ENCODE data around the gene SFXN1. TPM values are rescaled to one million over a fixed set of nuclear protein-coding genes. Genes with fewer than 3 reads are reported as not detected.

SFXN1 gene
- total and polyA plus RNA-seq, 9 of the 15 experiments (the other 6 are each of a cell fraction or from before 2014, with no cell fraction given) = 31.8 to 261 (median 113) TPM

DNA sequence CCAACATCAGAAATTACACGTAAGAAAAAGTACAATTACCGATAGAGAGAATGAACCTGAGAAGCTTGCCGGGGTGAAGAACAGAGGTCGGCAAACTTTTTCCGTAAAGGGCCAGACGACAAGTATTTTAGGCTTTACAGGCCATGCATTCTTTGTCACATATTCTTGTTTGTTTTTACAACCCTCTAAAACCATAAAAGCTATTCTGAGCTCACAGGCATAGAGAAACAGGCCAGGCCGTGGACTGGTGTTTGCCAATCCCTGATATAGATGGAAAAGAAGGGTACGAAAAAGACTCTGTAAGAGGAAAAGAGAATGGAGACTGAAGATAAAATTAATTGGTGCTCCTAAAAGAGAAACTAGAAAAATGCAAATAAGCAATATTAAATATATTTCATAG, 15.4 kb downstream of the SFXN1 start:
- H4K20me1 ChIP-seq (replicated peaks; ENCODE audit: control insufficient read depth, insufficient read depth, low read length) = peaks cover 19% of the 10 kb centered on the region
- CTCF ChIA-PET (ENCODE audit: low intra/inter-chr PET ratio) = no interaction called here
- ATAC-seq (no peak), DNase-seq (ENCODE audit: extremely low read depth in 1 of 4, low spot score in 3 of 4) (no peak), FAIRE-seq (no peak)
- H2AFZ ChIP-seq (ENCODE audit: low read depth, low read length) = no peak overlapping the region
- H3K4me2 ChIP-seq (ENCODE audit: insufficient read depth, low read length) = no peak overlapping the region
- H3K27me3 ChIP-seq (ENCODE audit: control insufficient read depth in 2 of 2, insufficient read depth in 2 of 2, low read length in 2 of 2) = no peaks in the 10 kb centered on the region
- H3K4me1 ChIP-seq (replicated peaks in 1 of 2; ENCODE audit: control insufficient read depth in 2 of 2, insufficient read depth in 2 of 2, low read length in 2 of 2) = peaks cover 0 to 4% of the 10 kb centered on the region in 2 experiments; a peak in 2 of 5 replicates
- in situ Hi-C loops (cut with MboI) (no loop called here), intact Hi-C loops (cut with micrococcal nuclease) (no loop called here)
- peaks cover 64% of the 10 kb centered on the region for H3K79me2 ChIP-seq (ENCODE audit: control insufficient read depth, insufficient read depth, low read length)
- H3K9me3 ChIP-seq (replicated peaks; ENCODE audit: control insufficient read depth, insufficient read depth, low read depth, low read length) = no peaks in the 10 kb centered on the region
- no TSS peak for BruUV-seq (replicated peaks)
- no peaks in the 10 kb centered on the region for H3K9me1 ChIP-seq (ENCODE audit: control insufficient read depth, insufficient read depth, low read length)
- no peak overlapping the region for H3K27ac ChIP-seq (ENCODE audit: extremely low read depth, low read depth, low read length)
- POLR2A ChIA-PET = interaction anchor here (0.7 to 1.1 kb wide), 5 partner anchors 9 to 883 kb away, joined by 3 to 5 read pairs (median 4); no protein-coding TSS in a partner anchor
- peaks cover 89% of the 10 kb centered on the region for H3K36me3 ChIP-seq (ENCODE audit: control insufficient read depth, insufficient read depth, low read length)
- H3K9ac ChIP-seq (ENCODE audit: insufficient read depth in 1 of 2, low read depth in 2 of 2, low read length in 2 of 2) = no peak overlapping the region
- whole genome bisulfite sequencing (ENCODE audit: insufficient coverage, low coverage, missing lambda C conversion rate) = 97% methylated on average over 8 of the region's 8 CpGs
- TF ChIP-seq, protein P1, sequence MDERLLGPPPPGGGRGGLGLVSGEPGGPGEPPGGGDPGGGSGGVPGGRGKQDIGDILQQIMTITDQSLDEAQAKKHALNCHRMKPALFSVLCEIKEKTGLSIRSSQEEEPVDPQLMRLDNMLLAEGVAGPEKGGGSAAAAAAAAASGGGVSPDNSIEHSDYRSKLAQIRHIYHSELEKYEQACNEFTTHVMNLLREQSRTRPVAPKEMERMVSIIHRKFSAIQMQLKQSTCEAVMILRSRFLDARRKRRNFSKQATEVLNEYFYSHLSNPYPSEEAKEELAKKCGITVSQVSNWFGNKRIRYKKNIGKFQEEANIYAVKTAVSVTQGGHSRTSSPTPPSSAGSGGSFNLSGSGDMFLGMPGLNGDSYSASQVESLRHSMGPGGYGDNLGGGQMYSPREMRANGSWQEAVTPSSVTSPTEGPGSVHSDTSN (CRISPR knock-in tag; IDR thresholded peaks at IDR 0.05; ENCODE audit: low read depth) = no peak
- TF ChIP-seq, protein P1 (tag; conservative IDR thresholded peaks at IDR 0.05; ENCODE audit: low read depth) = no peak
- TF ChIP-seq, protein P2, sequence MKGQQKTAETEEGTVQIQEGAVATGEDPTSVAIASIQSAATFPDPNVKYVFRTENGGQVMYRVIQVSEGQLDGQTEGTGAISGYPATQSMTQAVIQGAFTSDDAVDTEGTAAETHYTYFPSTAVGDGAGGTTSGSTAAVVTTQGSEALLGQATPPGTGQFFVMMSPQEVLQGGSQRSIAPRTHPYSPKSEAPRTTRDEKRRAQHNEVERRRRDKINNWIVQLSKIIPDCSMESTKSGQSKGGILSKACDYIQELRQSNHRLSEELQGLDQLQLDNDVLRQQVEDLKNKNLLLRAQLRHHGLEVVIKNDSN (CRISPR knock-in tag; IDR thresholded peaks at IDR 0.05) = no peak
- TF ChIP-seq, protein P3, sequence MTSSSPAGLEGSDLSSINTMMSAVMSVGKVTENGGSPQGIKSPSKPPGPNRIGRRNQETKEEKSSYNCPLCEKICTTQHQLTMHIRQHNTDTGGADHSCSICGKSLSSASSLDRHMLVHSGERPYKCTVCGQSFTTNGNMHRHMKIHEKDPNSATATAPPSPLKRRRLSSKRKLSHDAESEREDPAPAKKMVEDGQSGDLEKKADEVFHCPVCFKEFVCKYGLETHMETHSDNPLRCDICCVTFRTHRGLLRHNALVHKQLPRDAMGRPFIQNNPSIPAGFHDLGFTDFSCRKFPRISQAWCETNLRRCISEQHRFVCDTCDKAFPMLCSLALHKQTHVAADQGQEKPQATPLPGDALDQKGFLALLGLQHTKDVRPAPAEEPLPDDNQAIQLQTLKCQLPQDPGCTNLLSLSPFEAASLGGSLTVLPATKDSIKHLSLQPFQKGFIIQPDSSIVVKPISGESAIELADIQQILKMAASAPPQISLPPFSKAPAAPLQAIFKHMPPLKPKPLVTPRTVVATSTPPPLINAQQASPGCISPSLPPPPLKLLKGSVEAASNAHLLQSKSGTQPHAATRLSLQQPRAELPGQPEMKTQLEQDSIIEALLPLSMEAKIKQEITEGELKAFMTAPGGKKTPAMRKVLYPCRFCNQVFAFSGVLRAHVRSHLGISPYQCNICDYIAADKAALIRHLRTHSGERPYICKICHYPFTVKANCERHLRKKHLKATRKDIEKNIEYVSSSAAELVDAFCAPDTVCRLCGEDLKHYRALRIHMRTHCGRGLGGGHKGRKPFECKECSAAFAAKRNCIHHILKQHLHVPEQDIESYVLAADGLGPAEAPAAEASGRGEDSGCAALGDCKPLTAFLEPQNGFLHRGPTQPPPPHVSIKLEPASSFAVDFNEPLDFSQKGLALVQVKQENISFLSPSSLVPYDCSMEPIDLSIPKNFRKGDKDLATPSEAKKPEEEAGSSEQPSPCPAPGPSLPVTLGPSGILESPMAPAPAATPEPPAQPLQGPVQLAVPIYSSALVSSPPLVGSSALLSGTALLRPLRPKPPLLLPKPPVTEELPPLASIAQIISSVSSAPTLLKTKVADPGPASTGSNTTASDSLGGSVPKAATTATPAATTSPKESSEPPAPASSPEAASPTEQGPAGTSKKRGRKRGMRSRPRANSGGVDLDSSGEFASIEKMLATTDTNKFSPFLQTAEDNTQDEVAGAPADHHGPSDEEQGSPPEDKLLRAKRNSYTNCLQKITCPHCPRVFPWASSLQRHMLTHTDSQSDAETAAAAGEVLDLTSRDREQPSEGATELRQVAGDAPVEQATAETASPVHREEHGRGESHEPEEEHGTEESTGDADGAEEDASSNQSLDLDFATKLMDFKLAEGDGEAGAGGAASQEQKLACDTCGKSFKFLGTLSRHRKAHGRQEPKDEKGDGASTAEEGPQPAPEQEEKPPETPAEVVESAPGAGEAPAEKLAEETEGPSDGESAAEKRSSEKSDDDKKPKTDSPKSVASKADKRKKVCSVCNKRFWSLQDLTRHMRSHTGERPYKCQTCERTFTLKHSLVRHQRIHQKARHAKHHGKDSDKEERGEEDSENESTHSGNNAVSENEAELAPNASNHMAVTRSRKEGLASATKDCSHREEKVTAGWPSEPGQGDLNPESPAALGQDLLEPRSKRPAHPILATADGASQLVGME (CRISPR knock-in tag; IDR thresholded peaks at IDR 0.05) = no peak
- TF ChIP-seq CBFB (CRISPR knock-in tag; IDR thresholded peaks at IDR 0.05) = no peak
- no peak for TF ChIP-seq PRPF4 (IDR thresholded peaks at IDR 0.05; ENCODE audit: insufficient read depth, low read depth, low read length, poor library complexity, severe bottlenecking)
- no peak for TF ChIP-seq RBM14 (IDR thresholded peaks at IDR 0.05; ENCODE audit: borderline replicate concordance, insufficient read depth, low read depth, low read length)
- no peak for TF ChIP-seq TAF1 (IDR thresholded peaks at IDR 0.05; ENCODE audit: control insufficient read depth, extremely low read depth, insufficient read depth, low read length, severe bottlenecking)
- H3K4me3 ChIP-seq = no peak overlapping the region

All from K562 (cell line).